Panc1 (cell line): Measurements from ENCODE around the gene LIME1. TPM values are rescaled to one million over a fixed set of nuclear protein-coding genes. Genes with fewer than 3 reads are reported as not detected.

Experiments
- ATAC-seq: fragments of 200-7000 bp; cut with Tn5 transposase; 2 replicates; pipeline ENCODE4 v1.9.1; 2020; ENCODE audit warnings: mild to moderate bottlenecking, moderate library complexity
- BruUV-seq: library from RNA; stranded (reverse); fragments of 400-500 nt; replicated peaks from 2 replicates; lab custom pipeline; 2021; lab: Mats Ljungman, UMichigan
- CTCF ChIA-PET: fragments of 300-600 bp; sonication (Branson Sonifier 250); formaldehyde crosslinking; loops from one replicate; lab custom pipeline; 2022; ENCODE audit warnings: antibody characterized with exemption; lab: Charles Lee
- POLR2A ChIA-PET: fragments of 300-600 bp; sonication (Branson Sonifier 250); formaldehyde crosslinking; loops from one replicate; lab custom pipeline; 2022; ENCODE audit warnings: antibody characterized with exemption; lab: Charles Lee
- DNase-seq: peaks from one replicate; pipeline ENCODE4 v3.0.0-alpha.2; 2010; ENCODE audit warnings: low read depth, low spot score
- H3K27ac ChIP-seq: 2 replicates; pipeline ENCODE4 v1.5.1; 2011; ENCODE audit warnings: mild to moderate bottlenecking, low read length, inconsistent platforms
- H3K27me3 ChIP-seq: fragments of 200-500 bp; sonication (Bioruptor generic); 2 replicates; pipeline ENCODE4 v1.6.0; 2014; ENCODE audit warnings: low read length, inconsistent platforms; ENCODE audit not compliant: control insufficient read depth, insufficient read depth
- H3K36me3 ChIP-seq: fragments of 200-500 bp; sonication (Bioruptor generic); 2 replicates; pipeline ENCODE4 v1.5.1; 2014; ENCODE audit warnings: inconsistent platforms, mild to moderate bottlenecking, low read length, moderate library complexity; ENCODE audit not compliant: control insufficient read depth, insufficient read depth
- H3K4me1 ChIP-seq: 2 replicates; pipeline ENCODE4 v1.5.1; 2011; ENCODE audit warnings: inconsistent platforms, mild to moderate bottlenecking, low read length, moderate library complexity; ENCODE audit not compliant: control insufficient read depth, insufficient read depth
- H3K4me3 ChIP-seq, 2 experiments: 2 replicates each; pipeline ENCODE4 v1.5.1; 2011 to 2012; ENCODE audit warnings: low read depth in 2 of 2, low read length in 2 of 2, mild to moderate bottlenecking in 2 of 2, inconsistent platforms in 1 of 2, moderate library complexity in 1 of 2
- H3K9me3 ChIP-seq: fragments of 200-500 bp; sonication (Bioruptor generic); 2 replicates; pipeline ENCODE4 v1.5.1; 2014; ENCODE audit warnings: low read depth, mild to moderate bottlenecking, inconsistent platforms, low read length, moderate library complexity; ENCODE audit not compliant: control insufficient read depth, insufficient read depth
- CTCF ChIP-seq: fragments of 450-650 bp; IDR thresholded peaks from 2 replicates; pipeline ENCODE4 v1.5.1; 2017; ENCODE audit warnings: mild to moderate bottlenecking
- POLR2AphosphoS5 ChIP-seq: IDR thresholded peaks from 2 replicates; pipeline ENCODE4 v1.6.1; 2012; ENCODE audit warnings: mild to moderate bottlenecking, low read depth, low read length, moderate library complexity
- REST ChIP-seq, 2 experiments: IDR thresholded peaks; 2 replicates each; pipeline ENCODE4 v1.6.1; 2011 to 2012; ENCODE audit warnings: low read depth in 2 of 2, control low read depth in 1 of 2, low read length in 1 of 2, mild to moderate bottlenecking in 1 of 2, moderate library complexity in 1 of 2; ENCODE audit not compliant: insufficient read depth in 1 of 2
- SIN3A ChIP-seq: IDR thresholded peaks from 2 replicates; pipeline ENCODE4 v1.6.1; 2012; ENCODE audit warnings: low read depth, mild to moderate bottlenecking, low read length, moderate library complexity, borderline replicate concordance; ENCODE audit not compliant: insufficient read depth
- TCF7L2 ChIP-seq: IDR thresholded peaks from 2 replicates; pipeline ENCODE4 v1.6.1; 2011; ENCODE audit warnings: mild to moderate bottlenecking, low read depth, low read length, inconsistent platforms
- in situ Hi-C: cut with HindIII; loops from 2 replicates; pipeline ENCODE4 v1.10.0; 2016; ENCODE audit warnings: low sequenced_read_pairs, low pct_unique_long_range_greater_than_20kb
- intact Hi-C: fragments of 100-400 bp; cut with micrococcal nuclease; formaldehyde crosslinking; loops from one replicate; pipeline ENCODE4 v1.10.0; 2022; ENCODE audit not compliant: unreplicated experiment
- total RNA-seq: library from RNA; stranded (reverse); gene quantifications from one replicate; pipeline ENCODE4 v1.2.1, GENCODE V29; 2021; ENCODE audit not compliant: unreplicated experiment

Gene LIME1
- total RNA-seq, 1 experiment from 2014 or later, result 15.2 TPM

GRCh38 chr20:63754008-63754407 lies 17.5 kb downstream of the LIME1 start:
- BruUV-seq, result no TSS peak
- DNase-seq (no peak), ATAC-seq (no peak)
- Histone ChIP-seq H3K4me3 (no peak overlapping the region), H3K4me1 (no peaks in the 10 kb centered on the region), H3K9me3 (no peaks in the 10 kb centered on the region), H3K27me3 (no peaks in the 10 kb centered on the region), H3K27ac (no peak overlapping the region), H3K36me3 (no peaks in the 10 kb centered on the region)
- ChIA-PET CTCF (no interaction called here), POLR2A (no interaction called here)
- no peak for TF ChIP-seq POLR2AphosphoS5
- TF ChIP-seq SIN3A, result no peak
- no peak for TF ChIP-seq REST (IDR thresholded peaks at IDR 0.05; ENCODE audit: insufficient read depth in 1 of 2, low read depth in 2 of 2, low read length in 1 of 2)
- no peak for TF ChIP-seq TCF7L2
- TF ChIP-seq CTCF, result no peak
- in situ Hi-C loops (no loop called here), intact Hi-C loops (no loop called here)

GRCh38 chr20:63755933-63756647 lies 19.6 kb downstream of the LIME1 start:
- H3K27me3 ChIP-seq, result no peaks in the 10 kb centered on the region
- H3K36me3 ChIP-seq, result no peaks in the 10 kb centered on the region
- ATAC-seq, result no peak
- in situ Hi-C loops, result no loop called here
- BruUV-seq, result no TSS peak
- CTCF ChIA-PET, result no interaction called here
- H3K9me3 ChIP-seq, result no peaks in the 10 kb centered on the region
- H3K4me3 ChIP-seq, result no peak overlapping the region
- no peak overlapping the region for H3K27ac ChIP-seq
- no peak for DNase-seq
- no peaks in the 10 kb centered on the region for H3K4me1 ChIP-seq
- TF ChIP-seq CTCF, result no peak
- no peak for TF ChIP-seq SIN3A
- no peak for TF ChIP-seq TCF7L2
- TF ChIP-seq POLR2AphosphoS5, result no peak
- no peak for TF ChIP-seq REST (IDR thresholded peaks at IDR 0.05; ENCODE audit: insufficient read depth in 1 of 2, low read depth in 2 of 2, low read length in 1 of 2)
- intact Hi-C loops, result no loop called here
- POLR2A ChIA-PET, result no interaction called here
